GM12878 (cell line): ENCODE data around the gene RAPGEF3. TPM values are rescaled to one million over a fixed set of nuclear protein-coding genes. Genes with fewer than 3 reads are reported as not detected.

Source experiments
- ATAC-seq: fragments of 200-7000 bp; cut with Tn5 transposase; 3 replicates; pipeline ENCODE4 v1.9.1; 2020; ENCODE audit warnings: mild to moderate bottlenecking, moderate library complexity
- BruUV-seq: library from RNA; stranded (reverse); fragments of 400-500 nt; replicated peaks from 2 replicates; lab custom pipeline; 2021; lab: Mats Ljungman, UMichigan
- CTCF ChIA-PET: fragments of 300-600 bp; sonication (Branson Sonifier 250); formaldehyde crosslinking; extraction: SDS; loops from one replicate; lab custom pipeline; 2021; ENCODE audit warnings: inconsistent platforms; lab: Yijun Ruan, JAX
- POLR2A ChIA-PET: fragments of 350-600 bp; formaldehyde crosslinking; extraction: SDS; loops from one replicate; lab custom pipeline; 2021; ENCODE audit warnings: inconsistent platforms; lab: Charles Lee
- RAD21 ChIA-PET: fragments of 300-600 bp; sonication (Branson Sonifier 250); formaldehyde crosslinking; loops from one replicate; lab custom pipeline; 2023; ENCODE audit warnings: antibody characterized with exemption; ENCODE audit not compliant: unreplicated experiment; lab: Charles Lee
- SMC1A ChIA-PET: fragments of 300-600 bp; sonication (Branson Sonifier 250); formaldehyde crosslinking; loops from one replicate; lab custom pipeline; 2023; ENCODE audit not compliant: unreplicated experiment, uncharacterized antibody; lab: Charles Lee
- DNase-seq: peaks from one replicate; pipeline ENCODE4 v3.0.0-alpha.2; 2011; ENCODE audit warnings: low read depth, low spot score
- FAIRE-seq: peaks from 3 replicates; lab custom pipeline; 2011; peaks lifted over from hg19 to GRCh38; lab: Jason Lieb, UNC
- H2AFZ ChIP-seq: 2 replicates; pipeline ENCODE4 v1.6.0; 2011; ENCODE audit warnings: low read depth, low read length, control low read depth; ENCODE audit not compliant: control insufficient read depth
- H3K27ac ChIP-seq: 2 replicates; pipeline ENCODE4 v1.5.1; 2011; ENCODE audit warnings: control low read depth; ENCODE audit not compliant: control insufficient read depth, insufficient read depth
- H3K27me3 ChIP-seq, 2 experiments: replicated peaks in 1 of 2; 2 replicates each; pipeline versions ENCODE4 v1.6.0 to v1.6.1; 2011; ENCODE audit warnings: low read length in 1 of 2; ENCODE audit not compliant: control insufficient read depth in 2 of 2, insufficient read depth in 2 of 2
- H3K36me3 ChIP-seq, 2 experiments: 2 replicates each; pipeline ENCODE4 v1.5.1; 2011; ENCODE audit warnings: low read length in 1 of 2; ENCODE audit not compliant: control insufficient read depth in 2 of 2, insufficient read depth in 2 of 2
- H3K4me1 ChIP-seq: 2 replicates; pipeline ENCODE4 v1.6.1; 2011; ENCODE audit warnings: mild to moderate bottlenecking, low read length, moderate library complexity, mixed read lengths; ENCODE audit not compliant: control insufficient read depth, insufficient read depth
- H3K4me2 ChIP-seq: 2 replicates; pipeline ENCODE4 v1.6.0; 2011; ENCODE audit warnings: control low read depth; ENCODE audit not compliant: control insufficient read depth, insufficient read depth
- H3K4me3 ChIP-seq: fragments of 200-600 bp; sonication (generic); 2 replicates; pipeline ENCODE4 v1.5.1; 2016
- H3K79me2 ChIP-seq: 2 replicates; pipeline ENCODE4 v1.6.0; 2011; ENCODE audit warnings: low read length; ENCODE audit not compliant: control insufficient read depth, insufficient read depth
- H3K9ac ChIP-seq: 2 replicates; pipeline ENCODE4 v1.8.0; 2011; ENCODE audit warnings: low read length, control low read depth, mixed read lengths; ENCODE audit not compliant: control insufficient read depth, insufficient read depth
- H3K9me3 ChIP-seq: replicated peaks from 3 replicates; pipeline ENCODE4 v1.5.1; 2011; ENCODE audit warnings: mild to moderate bottlenecking, low read length; ENCODE audit not compliant: control insufficient read depth, insufficient read depth
- H4K20me1 ChIP-seq: 2 replicates; pipeline ENCODE4 v1.6.0; 2011; ENCODE audit not compliant: control insufficient read depth, insufficient read depth
- CHD4 ChIP-seq: fragments of 200-600 bp; sonication (generic); IDR thresholded peaks from 2 replicates; pipeline ENCODE4 v1.6.1; 2016; ENCODE audit warnings: mild to moderate bottlenecking
- CREB1 ChIP-seq: IDR thresholded peaks from 2 replicates; pipeline ENCODE4 v1.6.1; 2012; ENCODE audit warnings: low read depth, mild to moderate bottlenecking, inconsistent platforms
- IRF4 ChIP-seq: IDR thresholded peaks from 2 replicates; pipeline ENCODE4 v1.6.1; 2011; ENCODE audit warnings: low read depth, low read length
- NRF1 ChIP-seq: conservative IDR thresholded peaks from 2 replicates; pipeline ENCODE4 v1.6.1; 2011; ENCODE audit warnings: mild to moderate bottlenecking, low read depth, low read length, improper control_type of control experiment
- SMAD5 ChIP-seq: IDR thresholded peaks from 2 replicates; pipeline ENCODE4 v1.6.1; 2016; ENCODE audit warnings: antibody characterized with exemption, low read depth
- STAT3 ChIP-seq: IDR thresholded peaks from 2 replicates; pipeline ENCODE4 v1.6.1; 2011; ENCODE audit warnings: low read depth, low read length, improper control_type of control experiment
- YY1 ChIP-seq: IDR thresholded peaks from 2 replicates; pipeline ENCODE4 v1.6.1; 2011; ENCODE audit warnings: low read depth, mild to moderate bottlenecking, low read length
- ZNF24 ChIP-seq: fragments of 450-650 bp; IDR thresholded peaks from 2 replicates; pipeline ENCODE4 v1.6.1; 2017; ENCODE audit warnings: antibody characterized with exemption, mild to moderate bottlenecking
- ZNF274 ChIP-seq: IDR thresholded peaks from one replicate; pipeline ENCODE4 v1.8.0; 2011; ENCODE audit not compliant: insufficient read length, insufficient read depth
- ZSCAN29 ChIP-seq: fragments of 450-650 bp; IDR thresholded peaks from 2 replicates; pipeline ENCODE4 v1.6.1; 2017; ENCODE audit warnings: mild to moderate bottlenecking, moderate library complexity
- WGBS: methylation state at CpG from one replicate; pipeline ENCODE4 v1.1.6; 2016; ENCODE audit warnings: low lambda C conversion rate; ENCODE audit not compliant: insufficient replicate concordance, insufficient coverage; ENCODE audit errors: missing lambda C conversion rate; 5-methylcytosine and 5-hydroxymethylcytosine counted together
- in situ Hi-C: fragments of 300-500 bp; cut with MboI; formaldehyde crosslinking; loops from 9 replicates; pipeline ENCODE4 v1.14.3; 2018; ENCODE audit warnings: mixed read lengths
- intact Hi-C: fragments of 100-400 bp; cut with micrococcal nuclease; formaldehyde crosslinking; loops from one replicate; pipeline ENCODE4 v1.14.2; 2022; ENCODE audit not compliant: unreplicated experiment
- polyA plus RNA-seq, 11 experiments: library from polyadenylated mRNA; depleted of rRNA in 4 of 11; unstranded in 6 of 11; stranded (reverse) in 5 of 11; fragments of >200 nt; fragmentation: Nextera tagmentation in 4 of 11; fragmentation: Illumina TruSeq in 1 of 11; extraction: Ambion mirVana in 4 of 11; extraction: Trizol in 1 of 11; gene quantifications; 1 replicate in 1 of 11; 2 replicates in 10 of 11; pipeline versions ENCODE4 v1.2.1 to v1.2.3, GENCODE V29; 2011 to 2016; ENCODE audit warnings: inconsistent platforms in 2 of 11, missing spikeins in 2 of 11, low read depth in 1 of 11
- total RNA-seq, 4 experiments: library from RNA; depleted of rRNA in 3 of 4; stranded (reverse); fragments of >200 nt in 3 of 4; fragmentation: Illumina TruSeq in 1 of 4; extraction: Trizol in 1 of 4; gene quantifications; 2 replicates each; pipeline versions ENCODE4 v1.2.1 to v1.2.3, GENCODE V29; 2013 to 2021
- TF ChIP-seq, protein P1 (sequence below): IDR thresholded peaks from 2 replicates; pipeline ENCODE4 v1.6.1; 2011; ENCODE audit warnings: mild to moderate bottlenecking, low read depth, low read length, moderate library complexity; ENCODE audit not compliant: insufficient replicate concordance
- TF ChIP-seq, protein P2 (sequence below): IDR thresholded peaks from 2 replicates; pipeline ENCODE4 v1.6.1; 2012; ENCODE audit warnings: low read depth, low read length, improper control_type of control experiment
- TF ChIP-seq, protein P3 (sequence below): fragments of 450-650 bp; IDR thresholded peaks from 2 replicates; pipeline ENCODE4 v1.6.1; 2014; ENCODE audit warnings: mild to moderate bottlenecking

Gene RAPGEF3
- total and polyA plus RNA-seq, 10 of the 15 experiments (the other 5 are each of a cell fraction or from before 2014, with no cell fraction given), result 0.02 to 0.92 (median 0.31) TPM; not detected in 2

DNA sequence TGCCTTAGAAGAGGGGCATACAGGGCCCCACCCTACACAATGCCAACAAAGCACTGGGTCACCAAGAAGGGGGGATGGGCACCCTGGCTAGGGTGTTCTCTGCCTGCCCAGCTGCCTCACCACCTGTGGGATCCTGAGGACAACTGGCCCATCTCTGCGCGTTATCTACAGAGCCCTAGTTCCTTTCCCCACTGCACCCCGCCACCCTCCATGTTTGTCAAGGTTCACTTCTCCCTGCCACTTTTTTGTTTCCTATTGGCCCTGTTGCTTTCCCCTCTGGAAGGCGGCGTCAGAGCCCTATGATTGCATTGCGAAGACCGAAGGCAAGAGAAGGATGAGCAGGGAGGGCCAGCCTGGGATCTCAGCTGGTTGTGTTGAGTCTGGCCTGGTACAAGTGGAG lies 16.0 kb upstream of the RAPGEF3 start:
- ChIA-PET RAD21 (interaction anchor here (1.1 to 9.0 kb wide), 4 partner anchors 33 to 65 kb away, joined by 4 to 120 read pairs (median 26); no protein-coding TSS in a partner anchor), SMC1A (interaction anchor here (1.8 to 11.3 kb wide), 2 partner anchors 7 to 32 kb away, joined by 7 to 139 read pairs; no protein-coding TSS in a partner anchor), POLR2A (interaction anchor here (2.1 kb wide), 1 partner anchor 32 kb away, joined by 5 read pairs; no protein-coding TSS in a partner anchor), CTCF (interaction anchor here (1.0 to 19.3 kb wide), 6 partner anchors 16 to 62 kb away, joined by 4 to 814 read pairs (median 66); partner anchors contain the start of gene RAPGEF3)
- no peaks in the 10 kb centered on the region for H3K36me3 ChIP-seq
- H3K4me2 ChIP-seq, result no peak overlapping the region
- H3K79me2 ChIP-seq, result no peaks in the 10 kb centered on the region
- no peak overlapping the region for H3K4me3 ChIP-seq
- FAIRE-seq, result no peak
- H3K4me1 ChIP-seq, result peaks cover 17% of the 10 kb centered on the region; the same call in 1 of the 2 replicates
- no peaks in the 10 kb centered on the region for H3K27me3 ChIP-seq
- DNase-seq, result no peak
- ATAC-seq, result no peak
- H4K20me1 ChIP-seq, result no peaks in the 10 kb centered on the region
- H2AFZ ChIP-seq, result no peak overlapping the region
- no peak overlapping the region for H3K9ac ChIP-seq
- in situ Hi-C loops, result loop anchor here (5.0 kb wide), 2 partner anchors 62 to 122 kb away; no protein-coding TSS in a partner anchor
- intact Hi-C loops, result loop anchor here (5.0 to 10.0 kb wide), 2 partner anchors 63 to 740 kb away; no protein-coding TSS in a partner anchor
- H3K27ac ChIP-seq, result no peak overlapping the region
- H3K9me3 ChIP-seq, result no peaks in the 10 kb centered on the region
- no TSS peak for BruUV-seq
- WGBS, result 95% methylated on average over 7 of the region's 7 CpGs
- TF ChIP-seq, protein P1, sequence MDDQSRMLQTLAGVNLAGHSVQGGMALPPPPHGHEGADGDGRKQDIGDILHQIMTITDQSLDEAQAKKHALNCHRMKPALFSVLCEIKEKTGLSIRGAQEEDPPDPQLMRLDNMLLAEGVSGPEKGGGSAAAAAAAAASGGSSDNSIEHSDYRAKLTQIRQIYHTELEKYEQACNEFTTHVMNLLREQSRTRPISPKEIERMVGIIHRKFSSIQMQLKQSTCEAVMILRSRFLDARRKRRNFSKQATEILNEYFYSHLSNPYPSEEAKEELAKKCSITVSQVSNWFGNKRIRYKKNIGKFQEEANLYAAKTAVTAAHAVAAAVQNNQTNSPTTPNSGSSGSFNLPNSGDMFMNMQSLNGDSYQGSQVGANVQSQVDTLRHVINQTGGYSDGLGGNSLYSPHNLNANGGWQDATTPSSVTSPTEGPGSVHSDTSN, result no peak
- TF ChIP-seq, protein P2, sequence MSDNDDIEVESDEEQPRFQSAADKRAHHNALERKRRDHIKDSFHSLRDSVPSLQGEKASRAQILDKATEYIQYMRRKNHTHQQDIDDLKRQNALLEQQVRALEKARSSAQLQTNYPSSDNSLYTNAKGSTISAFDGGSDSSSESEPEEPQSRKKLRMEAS, result no peak
- TF ChIP-seq CREB1 (no peak), YY1 (no peak), CHD4 (no peak), SMAD5 (no peak), IRF4 (no peak), ZSCAN29 (no peak), ZNF274 (no peak), STAT3 (no peak), NRF1 (no peak), ZNF24 (no peak)
- TF ChIP-seq, protein P3, sequence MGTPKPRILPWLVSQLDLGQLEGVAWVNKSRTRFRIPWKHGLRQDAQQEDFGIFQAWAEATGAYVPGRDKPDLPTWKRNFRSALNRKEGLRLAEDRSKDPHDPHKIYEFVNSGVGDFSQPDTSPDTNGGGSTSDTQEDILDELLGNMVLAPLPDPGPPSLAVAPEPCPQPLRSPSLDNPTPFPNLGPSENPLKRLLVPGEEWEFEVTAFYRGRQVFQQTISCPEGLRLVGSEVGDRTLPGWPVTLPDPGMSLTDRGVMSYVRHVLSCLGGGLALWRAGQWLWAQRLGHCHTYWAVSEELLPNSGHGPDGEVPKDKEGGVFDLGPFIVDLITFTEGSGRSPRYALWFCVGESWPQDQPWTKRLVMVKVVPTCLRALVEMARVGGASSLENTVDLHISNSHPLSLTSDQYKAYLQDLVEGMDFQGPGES, result no peak
